GM12891 (cell line): ENCODE data around the gene KRT84.

Experiments
- POLR2A ChIP-seq: IDR thresholded peaks from 2 replicates; pipeline ENCODE4 v1.6.1; 2011; ENCODE audit warnings: low read depth, low read length, control low read depth
- POLR2AphosphoS5 ChIP-seq: IDR thresholded peaks from 2 replicates; pipeline ENCODE4 v1.6.1; 2011; ENCODE audit warnings: low read depth, low read length, control low read depth
- POU2F2 ChIP-seq: IDR thresholded peaks from 2 replicates; pipeline ENCODE4 v1.6.1; 2011; ENCODE audit warnings: low read depth, mild to moderate bottlenecking, control low read depth, low read length, moderate library complexity
- TAF1 ChIP-seq: IDR thresholded peaks from 2 replicates; pipeline ENCODE4 v1.6.1; 2011; ENCODE audit warnings: low read depth, low read length, control low read depth

DNA sequence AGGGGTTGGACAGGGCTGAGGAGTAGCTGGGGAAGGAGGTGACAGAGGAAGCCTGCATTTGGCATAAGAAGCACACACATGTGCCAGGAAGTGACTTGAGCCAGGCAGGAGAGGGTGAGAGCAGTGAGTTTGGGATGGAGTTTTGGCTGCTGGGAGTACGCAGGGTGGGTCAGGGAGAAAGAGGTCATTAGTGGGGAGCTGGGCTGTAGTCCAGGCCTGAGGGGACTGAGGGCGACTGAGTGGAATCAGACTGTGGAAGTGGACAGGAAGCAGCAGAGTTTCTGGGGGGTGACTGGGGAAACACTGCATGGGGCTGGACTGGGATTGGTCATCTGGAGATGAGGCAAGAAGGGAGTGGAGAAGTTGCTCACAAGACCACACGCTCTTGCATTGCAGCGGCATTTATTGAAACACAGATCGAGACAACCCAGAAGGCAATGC, 25.8 kb downstream of the KRT84 start:
- TF ChIP-seq POLR2A (no peak), POLR2AphosphoS5 (no peak), TAF1 (no peak), POU2F2 (no peak)
